OCI-LY7 (cell line): ENCODE data around the gene ARHGAP26. TPM values are rescaled to one million over a fixed set of nuclear protein-coding genes. Genes with fewer than 3 reads are reported as not detected.

ENCODE experiments used
- BruUV-seq: library from RNA; stranded (reverse); fragments of 400-500 nt; replicated peaks from 2 replicates; lab custom pipeline; 2021; lab: Mats Ljungman, UMichigan
- CTCF ChIA-PET: fragments of 300-600 bp; sonication (Branson Sonifier 250); formaldehyde crosslinking; loops from one replicate; lab custom pipeline; 2022; ENCODE audit warnings: antibody characterized with exemption; ENCODE audit not compliant: unreplicated experiment; lab: Charles Lee
- POLR2A ChIA-PET: fragments of 300-600 bp; sonication (Branson Sonifier 250); formaldehyde crosslinking; loops from one replicate; lab custom pipeline; 2022; ENCODE audit warnings: antibody characterized with exemption; lab: Charles Lee
- DNase-seq: peaks from one replicate; pipeline ENCODE4 v3.0.0-alpha.2; 2015; ENCODE audit warnings: low spot score
- H2AFZ ChIP-seq: fragments of 200-600 bp; sonication (generic), shearing (Covaris generic); 2 replicates; pipeline ENCODE4 v1.6.1; 2014; ENCODE audit warnings: mild to moderate bottlenecking, antibody characterized with exemption, low read length, moderate library complexity
- H3K27ac ChIP-seq: fragments of 200-600 bp; sonication (generic); 2 replicates; pipeline ENCODE4 v1.5.1; 2014; ENCODE audit warnings: mixed run types, low read depth, mild to moderate bottlenecking, moderate library complexity, low read length, inconsistent platforms; ENCODE audit not compliant: poor library complexity, severe bottlenecking
- H3K36me3 ChIP-seq: fragments of 200-600 bp; sonication (generic); 2 replicates; pipeline ENCODE4 v1.6.1; 2014; ENCODE audit warnings: mild to moderate bottlenecking, antibody characterized with exemption, low read length, moderate library complexity, mixed read lengths; ENCODE audit not compliant: insufficient read depth
- H3K4me1 ChIP-seq: fragments of 200-600 bp; sonication (generic); 2 replicates; pipeline ENCODE4 v1.5.1; 2014; ENCODE audit warnings: mild to moderate bottlenecking, low read length; ENCODE audit not compliant: insufficient read depth, poor library complexity, severe bottlenecking
- H3K4me2 ChIP-seq: fragments of 200-600 bp; sonication (generic); 2 replicates; pipeline ENCODE4 v1.6.1; 2014; ENCODE audit warnings: mild to moderate bottlenecking, low read length
- H3K4me3 ChIP-seq: fragments of 200-600 bp; sonication (generic); 2 replicates; pipeline ENCODE4 v1.5.1; 2014; ENCODE audit warnings: mild to moderate bottlenecking, low read depth, low read length; ENCODE audit not compliant: poor library complexity, severe bottlenecking
- H3K79me2 ChIP-seq: fragments of 200-600 bp; sonication (generic); 2 replicates; pipeline ENCODE4 v1.6.1; 2016; ENCODE audit warnings: low read depth, mild to moderate bottlenecking, low read length, moderate library complexity, mixed read lengths; ENCODE audit not compliant: insufficient read depth
- H3K9me2 ChIP-seq: fragments of 200-600 bp; sonication (generic); 2 replicates; pipeline ENCODE4 v1.6.1; 2016; ENCODE audit warnings: mild to moderate bottlenecking, low read length, mixed read lengths; ENCODE audit not compliant: insufficient read depth
- H3K9me3 ChIP-seq: fragments of 200-600 bp; sonication (generic); 2 replicates; pipeline ENCODE4 v1.6.1; 2014; ENCODE audit warnings: mild to moderate bottlenecking, mixed run types, low read length, mixed read lengths
- H4K20me1 ChIP-seq: fragments of 200-600 bp; sonication (generic); 2 replicates; pipeline ENCODE4 v1.6.1; 2014; ENCODE audit warnings: mild to moderate bottlenecking, antibody characterized with exemption, low read length, moderate library complexity, mixed read lengths; ENCODE audit not compliant: insufficient read depth
- EZH2phosphoT487 ChIP-seq: fragments of 200-600 bp; sonication (generic); IDR thresholded peaks from 2 replicates; pipeline ENCODE4 v1.6.1; 2018; ENCODE audit warnings: low read depth, borderline replicate concordance, mild to moderate bottlenecking, mixed run types, antibody characterized with exemption, low read length, moderate library complexity, mixed read lengths
- intact Hi-C: fragments of 100-400 bp; cut with micrococcal nuclease; formaldehyde crosslinking; loops from one replicate; pipeline ENCODE4 v1.10.0; 2022; ENCODE audit not compliant: unreplicated experiment
- total RNA-seq, 2 experiments: library from RNA; depleted of rRNA in 1 of 2; stranded (reverse); fragments of >200 nt in 1 of 2; shearing (Covaris generic) in 1 of 2; gene quantifications; 2 replicates each; pipeline ENCODE4 v1.2.3, GENCODE V29; 2014 to 2022
- TF ChIP-seq, protein P1 (sequence below): fragments of 200-600 bp; sonication (generic); conservative IDR thresholded peaks from 2 replicates; pipeline ENCODE4 v1.5.1; 2014; ENCODE audit warnings: mild to moderate bottlenecking, antibody characterized with exemption, low read length, moderate library complexity, mixed read lengths

ARHGAP26 gene
- total RNA-seq, 2 experiments from 2014 or later: 7.0 to 19.1 TPM

- no peaks in the 10 kb centered on the region for H3K9me3 ChIP-seq
- intact Hi-C loops: no loop called here
- no peaks in the 10 kb centered on the region for H3K79me2 ChIP-seq
- no peaks in the 10 kb centered on the region for H3K4me1 ChIP-seq
- no peak for DNase-seq
- no peak overlapping the region for H3K4me2 ChIP-seq
- H3K4me3 ChIP-seq: no peak overlapping the region
- no peaks in the 10 kb centered on the region for H3K9me2 ChIP-seq
- CTCF ChIA-PET: no interaction called here
- no peak overlapping the region for H2AFZ ChIP-seq
- no peaks in the 10 kb centered on the region for H4K20me1 ChIP-seq
- H3K36me3 ChIP-seq: no peaks in the 10 kb centered on the region
- no TSS peak for BruUV-seq
- POLR2A ChIA-PET: interaction anchor here (0.6 kb wide), 1 partner anchor 29 kb away, joined by 4 read pairs; no protein-coding TSS in a partner anchor
- no peak for TF ChIP-seq EZH2phosphoT487
- TF ChIP-seq, protein P1, sequence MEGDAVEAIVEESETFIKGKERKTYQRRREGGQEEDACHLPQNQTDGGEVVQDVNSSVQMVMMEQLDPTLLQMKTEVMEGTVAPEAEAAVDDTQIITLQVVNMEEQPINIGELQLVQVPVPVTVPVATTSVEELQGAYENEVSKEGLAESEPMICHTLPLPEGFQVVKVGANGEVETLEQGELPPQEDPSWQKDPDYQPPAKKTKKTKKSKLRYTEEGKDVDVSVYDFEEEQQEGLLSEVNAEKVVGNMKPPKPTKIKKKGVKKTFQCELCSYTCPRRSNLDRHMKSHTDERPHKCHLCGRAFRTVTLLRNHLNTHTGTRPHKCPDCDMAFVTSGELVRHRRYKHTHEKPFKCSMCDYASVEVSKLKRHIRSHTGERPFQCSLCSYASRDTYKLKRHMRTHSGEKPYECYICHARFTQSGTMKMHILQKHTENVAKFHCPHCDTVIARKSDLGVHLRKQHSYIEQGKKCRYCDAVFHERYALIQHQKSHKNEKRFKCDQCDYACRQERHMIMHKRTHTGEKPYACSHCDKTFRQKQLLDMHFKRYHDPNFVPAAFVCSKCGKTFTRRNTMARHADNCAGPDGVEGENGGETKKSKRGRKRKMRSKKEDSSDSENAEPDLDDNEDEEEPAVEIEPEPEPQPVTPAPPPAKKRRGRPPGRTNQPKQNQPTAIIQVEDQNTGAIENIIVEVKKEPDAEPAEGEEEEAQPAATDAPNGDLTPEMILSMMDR: no peak
- no peak overlapping the region for H3K27ac ChIP-seq
Measured at GRCh38 chr5:143251946-143252345, 481.8 kb downstream of the ARHGAP26 start.

DNA sequence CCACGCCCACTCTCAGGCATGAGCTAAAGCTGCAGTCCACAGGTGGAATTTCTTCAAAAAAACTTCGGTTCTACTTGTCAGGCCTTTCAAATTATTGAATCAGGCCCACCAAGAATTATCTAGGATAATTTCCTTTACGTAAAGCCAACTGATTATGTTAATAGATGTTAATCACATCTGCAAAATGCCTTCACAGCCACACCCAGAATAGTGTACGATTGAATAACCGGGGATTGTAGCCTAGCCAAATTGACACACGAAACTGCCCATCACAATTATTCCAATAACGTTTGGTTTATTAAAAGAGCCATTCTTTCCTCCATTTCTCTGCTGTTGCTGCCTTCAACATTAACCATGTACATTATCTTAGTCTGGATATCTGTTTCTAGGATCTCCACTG, 484.6 kb downstream of the ARHGAP26 start:
- Histone ChIP-seq H3K36me3 (no peaks in the 10 kb centered on the region), H3K4me3 (no peak overlapping the region), H3K27ac (no peak overlapping the region), H3K4me1 (no peaks in the 10 kb centered on the region), H2AFZ (no peak overlapping the region), H3K4me2 (no peak overlapping the region), H4K20me1 (no peaks in the 10 kb centered on the region), H3K9me3 (no peaks in the 10 kb centered on the region), H3K9me2 (no peaks in the 10 kb centered on the region), H3K79me2 (no peaks in the 10 kb centered on the region)
- no peak for DNase-seq
- TF ChIP-seq, protein P1: no peak
- CTCF ChIA-PET: no interaction called here
- BruUV-seq: no TSS peak
- intact Hi-C loops: no loop called here
- POLR2A ChIA-PET: interaction anchor here (0.5 to 0.7 kb wide), 3 partner anchors 12 to 1616 kb away, joined by 3 to 4 read pairs (median 3); no protein-coding TSS in a partner anchor

- DNase-seq: no peak
- Histone ChIP-seq H3K36me3 (no peaks in the 10 kb centered on the region), H3K4me1 (no peaks in the 10 kb centered on the region), H3K4me2 (no peak overlapping the region), H3K4me3 (no peak overlapping the region), H3K79me2 (no peaks in the 10 kb centered on the region), H3K9me2 (no peaks in the 10 kb centered on the region), H3K9me3 (no peaks in the 10 kb centered on the region), H2AFZ (no peak overlapping the region), H4K20me1 (no peaks in the 10 kb centered on the region), H3K27ac (no peak overlapping the region)
- CTCF ChIA-PET: no interaction called here
- intact Hi-C loops: no loop called here
- POLR2A ChIA-PET: interaction anchor here (0.9 kb wide), 1 partner anchor 35 kb away, joined by 4 read pairs; no protein-coding TSS in a partner anchor
- no TSS peak for BruUV-seq
- no peak for TF ChIP-seq EZH2phosphoT487
- TF ChIP-seq, protein P1: no peak
Measured at GRCh38 chr5:143258559-143259253, 488.5 kb downstream of the ARHGAP26 start.
